ENCODE data around the gene EXOC6. TPM values are rescaled to one million over a fixed set of nuclear protein-coding genes. Genes with fewer than 3 reads are reported as not detected.

EXOC6 gene
- total and polyA plus RNA-seq, 2 of the 13 experiments (the other 11 are each of a cell fraction or from before 2014, with no cell fraction given) = 22.2 to 29.2 TPM

GRCh38 chr10:92989250-92989649, 140.9 kb downstream of the EXOC6 start:
- intact Hi-C loops (cut with micrococcal nuclease; ENCODE audit: unreplicated experiment) = no loop called here

More at GRCh38 chr10:92989250-92989649, 140.9 kb downstream of the EXOC6 start:
- BruUV-seq (replicated peaks) = no TSS peak
- CTCF ChIA-PET (ENCODE audit: low intra/inter-chr PET ratio, low total read pairs) = no interaction called here
- no peak for DNase-seq (ENCODE audit: low spot score)
- H3K4me1 ChIP-seq (ENCODE audit: insufficient read depth, low read length) = no peaks in the 10 kb centered on the region
- POLR2A ChIA-PET = no interaction called here
- H3K4me3 ChIP-seq (replicated peaks in 1 of 3; ENCODE audit: insufficient read depth in 1 of 3, low read depth in 2 of 3, low read length in 3 of 3) = no peak overlapping the region
- 98% methylated on average over 1 of the region's 1 CpG for WGBS (ENCODE audit: low lambda C conversion rate)
- no peak overlapping the region for H3K9ac ChIP-seq (ENCODE audit: insufficient read depth, low read depth, low read length)
- no peak overlapping the region for H3K27ac ChIP-seq (ENCODE audit: extremely low read length, insufficient read depth, low read length)
- TF ChIP-seq ZNF503 (CRISPR knock-in tag; IDR thresholded peaks at IDR 0.05) (no peak), ZNF891 (CRISPR knock-in tag; IDR thresholded peaks at IDR 0.05) (no peak), ZNF709 (CRISPR knock-in tag; IDR thresholded peaks at IDR 0.05) (no peak), STAG1 (CRISPR knock-in tag; IDR thresholded peaks at IDR 0.05) (no peak), ZC3H4 (CRISPR knock-in tag; IDR thresholded peaks at IDR 0.05; ENCODE audit: borderline replicate concordance) (no peak), ELF4 (CRISPR knock-in tag; IDR thresholded peaks at IDR 0.05; ENCODE audit: borderline replicate concordance) (no peak), ZNF280D (CRISPR knock-in tag; IDR thresholded peaks at IDR 0.05) (no peak), KLF11 (CRISPR knock-in tag; IDR thresholded peaks at IDR 0.05) (no peak), KAT2B (IDR thresholded peaks at IDR 0.05; ENCODE audit: borderline replicate concordance, low read depth, low read length) (no peak)
- TF ChIP-seq, protein P1, sequence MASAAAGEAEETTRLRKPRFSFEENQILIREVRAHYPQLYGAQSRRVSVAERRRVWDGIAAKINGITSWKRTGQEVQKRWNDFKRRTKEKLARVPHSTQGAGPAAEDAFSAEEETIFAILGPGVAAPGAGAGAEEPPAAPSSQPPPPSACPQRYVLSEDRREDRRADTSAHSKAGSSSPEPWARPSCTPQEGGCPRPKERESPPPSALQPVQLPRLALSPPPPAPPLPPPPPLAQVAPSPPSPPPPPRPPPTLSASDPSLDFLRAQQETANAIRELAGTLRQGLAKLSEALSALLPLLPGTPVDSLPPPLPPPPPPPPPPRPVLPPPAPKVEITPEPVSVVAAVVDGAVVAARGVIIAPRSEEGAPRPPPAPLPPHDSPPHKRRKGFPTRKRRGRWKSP (CRISPR knock-in tag; IDR thresholded peaks at IDR 0.05) = no peak
- in situ Hi-C loops (cut with HindIII; ENCODE audit: extremely low pct_ligation_motif_present, low pct_unique_long_range_greater_than_20kb) = no loop called here
- no peaks in the 10 kb centered on the region for H3K36me3 ChIP-seq (replicated peaks in 1 of 2; ENCODE audit: control insufficient read depth in 1 of 2, insufficient read depth in 2 of 2, low read length in 2 of 2)
- H3K79me2 ChIP-seq (ENCODE audit: insufficient read depth, low read length) = no peaks in the 10 kb centered on the region
- no peaks in the 10 kb centered on the region for H3K27me3 ChIP-seq (ENCODE audit: control insufficient read depth in 1 of 2, insufficient read depth in 2 of 2, low read length in 2 of 2)
- no peak overlapping the region for H3K4me2 ChIP-seq (ENCODE audit: low read depth, low read length)
- no peak overlapping the region for H2AFZ ChIP-seq (ENCODE audit: low read length)
- no peaks in the 10 kb centered on the region for H3K9me3 ChIP-seq (ENCODE audit: low read length)
- ATAC-seq = no peak
- H4K20me1 ChIP-seq (ENCODE audit: insufficient read depth, low read length) = no peaks in the 10 kb centered on the region
- FAIRE-seq = no peak
